Measurements from ENCODE around the gene RAB3GAP1. TPM values are rescaled to one million over a fixed set of nuclear protein-coding genes. Genes with fewer than 3 reads are reported as not detected.
"Not testable (repeated sequence)": the region's sequence is repeated elsewhere in the genome, so short reads cannot be mapped to it uniquely, and the experiment has no call there.

Gene RAB3GAP1
- total RNA-seq, 1 experiment from 2014 or later = 32.0 TPM

- Mint-ChIP-seq H3K9me3 (peaks cover 7 to 28% of the 10 kb centered on the region in 2 experiments; a peak in 4 of 5 replicates), H3K27me3 (ENCODE audit: low read depth) (no peaks in the 10 kb centered on the region), H3K4me1 (no peaks in the 10 kb centered on the region), H3K27ac (no peak overlapping the region), H3K36me3 (ENCODE audit: insufficient read depth in 1 of 3, low read depth in 3 of 3) (peaks cover 26 to 37% (median 32%) of the 10 kb centered on the region in 3 experiments), H3K4me3 (no peak overlapping the region)
- TF ChIP-seq, protein P1, sequence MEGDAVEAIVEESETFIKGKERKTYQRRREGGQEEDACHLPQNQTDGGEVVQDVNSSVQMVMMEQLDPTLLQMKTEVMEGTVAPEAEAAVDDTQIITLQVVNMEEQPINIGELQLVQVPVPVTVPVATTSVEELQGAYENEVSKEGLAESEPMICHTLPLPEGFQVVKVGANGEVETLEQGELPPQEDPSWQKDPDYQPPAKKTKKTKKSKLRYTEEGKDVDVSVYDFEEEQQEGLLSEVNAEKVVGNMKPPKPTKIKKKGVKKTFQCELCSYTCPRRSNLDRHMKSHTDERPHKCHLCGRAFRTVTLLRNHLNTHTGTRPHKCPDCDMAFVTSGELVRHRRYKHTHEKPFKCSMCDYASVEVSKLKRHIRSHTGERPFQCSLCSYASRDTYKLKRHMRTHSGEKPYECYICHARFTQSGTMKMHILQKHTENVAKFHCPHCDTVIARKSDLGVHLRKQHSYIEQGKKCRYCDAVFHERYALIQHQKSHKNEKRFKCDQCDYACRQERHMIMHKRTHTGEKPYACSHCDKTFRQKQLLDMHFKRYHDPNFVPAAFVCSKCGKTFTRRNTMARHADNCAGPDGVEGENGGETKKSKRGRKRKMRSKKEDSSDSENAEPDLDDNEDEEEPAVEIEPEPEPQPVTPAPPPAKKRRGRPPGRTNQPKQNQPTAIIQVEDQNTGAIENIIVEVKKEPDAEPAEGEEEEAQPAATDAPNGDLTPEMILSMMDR (conservative IDR thresholded peaks at IDR 0.05) = no peak
- no peaks in the 10 kb centered on the region for H3K27me3 ChIP-seq (ENCODE audit: insufficient read depth, low read length)
- no peak for DNase-seq
- WGBS (ENCODE audit: extremely low coverage, insufficient read length, low lambda C conversion rate) = no CpG with 5 or more reads among the region's 1 CpG
- no peaks in the 10 kb centered on the region for H3K79me1 ChIP-seq (ENCODE audit: insufficient read depth, low read depth, low read length, poor library complexity, severe bottlenecking)
- H4K91ac ChIP-seq (ENCODE audit: insufficient read length, low read depth, low read length) = no peak overlapping the region
- no peak overlapping the region for H2AFZ ChIP-seq (ENCODE audit: low read length)
- no peak overlapping the region for H2BK15ac ChIP-seq (ENCODE audit: low read depth, low read length)
- H3K79me2 ChIP-seq (ENCODE audit: insufficient read depth, low read length) = no peaks in the 10 kb centered on the region
- H3K56ac ChIP-seq (ENCODE audit: insufficient read length, low read depth, low read length) = no peak overlapping the region
- H2BK5ac ChIP-seq (ENCODE audit: insufficient read length, low read length) = no peak overlapping the region
- H2AK5ac ChIP-seq (ENCODE audit: insufficient read length, low read length) = no peak overlapping the region
- H4K20me1 ChIP-seq (ENCODE audit: control insufficient read depth, insufficient read depth, insufficient read length) = no peaks in the 10 kb centered on the region
- H4K5ac ChIP-seq (ENCODE audit: insufficient read length, low read depth, low read length) = no peak overlapping the region
- H4K8ac ChIP-seq (replicated peaks; ENCODE audit: insufficient read length, low read depth, low read length) = no peak overlapping the region
- no peak overlapping the region for H2BK20ac ChIP-seq (ENCODE audit: low read depth, low read length, poor library complexity, severe bottlenecking)
- no peak overlapping the region for H3K4me2 ChIP-seq (ENCODE audit: insufficient read depth, insufficient read length, low read length)
- no peak overlapping the region for H3K9ac ChIP-seq (ENCODE audit: extremely low read depth, insufficient read length, low read length)
- no peak overlapping the region for H2BK120ac ChIP-seq (ENCODE audit: low read depth, low read length, poor library complexity, severe bottlenecking)
- H3K4me1 ChIP-seq (ENCODE audit: insufficient read depth, low read length) = no peaks in the 10 kb centered on the region
- no peaks in the 10 kb centered on the region for H3K9me3 ChIP-seq (ENCODE audit: control insufficient read depth, low read depth, low read length)
- no peak overlapping the region for H3K27ac ChIP-seq (ENCODE audit: insufficient read length, low read depth, low read length)
- H2BK12ac ChIP-seq (ENCODE audit: insufficient read length, low read depth, low read length) = no peak overlapping the region
- H3K18ac ChIP-seq (ENCODE audit: insufficient read length, low read depth, low read length) = no peak overlapping the region
- H3K23ac ChIP-seq (ENCODE audit: insufficient read length, low read depth, low read length) = no peak overlapping the region
- H3K4ac ChIP-seq (ENCODE audit: low read depth, low read length) = no peak overlapping the region
- no peaks in the 10 kb centered on the region for H3K23me2 ChIP-seq (ENCODE audit: insufficient read length, low read depth, low read length, poor library complexity, severe bottlenecking)
- H3T11ph ChIP-seq (ENCODE audit: low read length) = no peak overlapping the region
- H3K14ac ChIP-seq (ENCODE audit: insufficient read depth, low read length) = no peak overlapping the region
These were observed 51.8 kb downstream of the RAB3GAP1 start for GRCh38 chr2:135103843-135104242.

DNA sequence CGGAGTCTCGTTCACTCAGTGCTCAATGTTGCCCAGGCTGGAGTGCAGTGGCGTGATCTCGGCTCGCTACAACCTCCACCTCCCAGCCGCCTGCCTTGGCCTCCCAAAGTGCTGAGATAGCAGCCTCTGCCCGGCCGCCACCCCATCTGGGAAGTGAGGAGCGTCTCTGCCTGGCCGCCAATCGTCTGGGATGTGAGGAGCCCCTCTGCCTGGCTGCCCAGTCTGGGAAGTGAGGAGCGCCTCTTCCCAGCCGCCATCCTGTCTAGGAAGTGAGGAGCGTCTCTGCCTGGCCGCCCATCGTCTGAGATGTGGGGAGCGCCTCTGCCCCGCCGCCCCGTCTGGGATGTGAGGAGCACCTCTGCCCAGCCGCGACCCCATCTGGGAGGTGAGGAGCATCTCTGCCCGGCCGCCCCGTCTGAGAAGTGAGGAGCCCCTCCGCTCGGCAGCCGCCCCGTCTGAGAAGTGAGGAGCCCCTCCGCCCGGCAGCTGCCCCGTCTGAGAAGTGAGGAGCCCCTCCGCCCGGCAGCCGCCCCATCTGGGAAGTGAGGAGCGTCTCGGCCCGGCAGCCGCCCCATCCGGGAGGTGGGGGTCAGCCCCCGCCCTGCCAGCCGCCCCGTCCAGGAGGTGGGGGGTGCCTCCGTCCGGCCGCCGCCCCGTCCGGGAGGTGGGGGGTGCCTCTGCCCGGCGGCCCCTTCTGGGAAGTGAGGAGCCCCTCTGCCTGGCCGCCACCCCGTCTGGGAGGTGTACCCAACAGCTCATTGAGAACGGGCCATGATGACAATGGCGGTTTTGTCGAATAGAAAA lies 53.6 kb downstream of the RAB3GAP1 start:
- H3K36me3 Mint-ChIP-seq (ENCODE audit: insufficient read depth in 1 of 3, low read depth in 3 of 3) = peaks cover 29 to 41% (median 30%) of the 10 kb centered on the region in 3 experiments
- no CpG with 5 or more reads among the region's 56 CpGs for WGBS (ENCODE audit: extremely low coverage, insufficient read length, low lambda C conversion rate)

More for the DNA sequence above, 53.6 kb downstream of the RAB3GAP1 start:
- H3K27ac ChIP-seq (ENCODE audit: insufficient read length, low read depth, low read length); H3K79me2 ChIP-seq (ENCODE audit: insufficient read depth, low read length); H3K23ac ChIP-seq (ENCODE audit: insufficient read length, low read depth, low read length); H4K8ac ChIP-seq (replicated peaks; ENCODE audit: insufficient read length, low read depth, low read length); H3K27ac Mint-ChIP-seq; H2AK5ac ChIP-seq (ENCODE audit: insufficient read length, low read length); H3K14ac ChIP-seq (ENCODE audit: insufficient read depth, low read length); H2BK5ac ChIP-seq (ENCODE audit: insufficient read length, low read length); H2BK120ac ChIP-seq (ENCODE audit: low read depth, low read length, poor library complexity, severe bottlenecking); H2BK20ac ChIP-seq (ENCODE audit: low read depth, low read length, poor library complexity, severe bottlenecking); H3K23me2 ChIP-seq (ENCODE audit: insufficient read length, low read depth, low read length, poor library complexity, severe bottlenecking); H3K9ac ChIP-seq (ENCODE audit: extremely low read depth, insufficient read length, low read length); DNase-seq; H2AFZ ChIP-seq (ENCODE audit: low read length); H3K79me1 ChIP-seq (ENCODE audit: insufficient read depth, low read depth, low read length, poor library complexity, severe bottlenecking); H3K56ac ChIP-seq (ENCODE audit: insufficient read length, low read depth, low read length); H3K18ac ChIP-seq (ENCODE audit: insufficient read length, low read depth, low read length); H3K4me1 ChIP-seq (ENCODE audit: insufficient read depth, low read length); H4K5ac ChIP-seq (ENCODE audit: insufficient read length, low read depth, low read length); H3K4me2 ChIP-seq (ENCODE audit: insufficient read depth, insufficient read length, low read length); H3K27me3 Mint-ChIP-seq (ENCODE audit: low read depth); H4K91ac ChIP-seq (ENCODE audit: insufficient read length, low read depth, low read length); H3K4ac ChIP-seq (ENCODE audit: low read depth, low read length); H3K27me3 ChIP-seq (ENCODE audit: insufficient read depth, low read length); H2BK15ac ChIP-seq (ENCODE audit: low read depth, low read length); H3K4me3 Mint-ChIP-seq; H2BK12ac ChIP-seq (ENCODE audit: insufficient read length, low read depth, low read length); H4K20me1 ChIP-seq (ENCODE audit: control insufficient read depth, insufficient read depth, insufficient read length); H3K4me1 Mint-ChIP-seq; H3K9me3 ChIP-seq (ENCODE audit: control insufficient read depth, low read depth, low read length); H3T11ph ChIP-seq (ENCODE audit: low read length): not testable (repeated sequence)
- peaks cover 7 to 28% of the 10 kb centered on the region in 2 experiments; a peak in 4 of 5 replicates for H3K9me3 Mint-ChIP-seq

Data from H9 (cell line).